Panc1 (cell line): ENCODE results near the gene LTB4R. TPM values are rescaled to one million over a fixed set of nuclear protein-coding genes. Genes with fewer than 3 reads are reported as not detected.

Experiments
- ATAC-seq: fragments of 200-7000 bp; cut with Tn5 transposase; 2 replicates; pipeline ENCODE4 v1.9.1; 2020; ENCODE audit warnings: mild to moderate bottlenecking, moderate library complexity
- BruUV-seq: library from RNA; stranded (reverse); fragments of 400-500 nt; replicated peaks from 2 replicates; lab custom pipeline; 2021; lab: Mats Ljungman, UMichigan
- CTCF ChIA-PET: fragments of 300-600 bp; sonication (Branson Sonifier 250); formaldehyde crosslinking; loops from one replicate; lab custom pipeline; 2022; ENCODE audit warnings: antibody characterized with exemption; lab: Charles Lee
- POLR2A ChIA-PET: fragments of 300-600 bp; sonication (Branson Sonifier 250); formaldehyde crosslinking; loops from one replicate; lab custom pipeline; 2022; ENCODE audit warnings: antibody characterized with exemption; lab: Charles Lee
- DNase-seq: peaks from one replicate; pipeline ENCODE4 v3.0.0-alpha.2; 2010; ENCODE audit warnings: low read depth, low spot score
- H3K27ac ChIP-seq: 2 replicates; pipeline ENCODE4 v1.5.1; 2011; ENCODE audit warnings: mild to moderate bottlenecking, low read length, inconsistent platforms
- H3K27me3 ChIP-seq: fragments of 200-500 bp; sonication (Bioruptor generic); 2 replicates; pipeline ENCODE4 v1.6.0; 2014; ENCODE audit warnings: low read length, inconsistent platforms; ENCODE audit not compliant: control insufficient read depth, insufficient read depth
- H3K36me3 ChIP-seq: fragments of 200-500 bp; sonication (Bioruptor generic); 2 replicates; pipeline ENCODE4 v1.5.1; 2014; ENCODE audit warnings: inconsistent platforms, mild to moderate bottlenecking, low read length, moderate library complexity; ENCODE audit not compliant: control insufficient read depth, insufficient read depth
- H3K4me1 ChIP-seq: 2 replicates; pipeline ENCODE4 v1.5.1; 2011; ENCODE audit warnings: inconsistent platforms, mild to moderate bottlenecking, low read length, moderate library complexity; ENCODE audit not compliant: control insufficient read depth, insufficient read depth
- H3K4me3 ChIP-seq, 2 experiments: 2 replicates each; pipeline ENCODE4 v1.5.1; 2011 to 2012; ENCODE audit warnings: low read depth in 2 of 2, low read length in 2 of 2, mild to moderate bottlenecking in 2 of 2, inconsistent platforms in 1 of 2, moderate library complexity in 1 of 2
- H3K9me3 ChIP-seq: fragments of 200-500 bp; sonication (Bioruptor generic); 2 replicates; pipeline ENCODE4 v1.5.1; 2014; ENCODE audit warnings: low read depth, mild to moderate bottlenecking, inconsistent platforms, low read length, moderate library complexity; ENCODE audit not compliant: control insufficient read depth, insufficient read depth
- POLR2AphosphoS5 ChIP-seq: IDR thresholded peaks from 2 replicates; pipeline ENCODE4 v1.6.1; 2012; ENCODE audit warnings: mild to moderate bottlenecking, low read depth, low read length, moderate library complexity
- SIN3A ChIP-seq: IDR thresholded peaks from 2 replicates; pipeline ENCODE4 v1.6.1; 2012; ENCODE audit warnings: low read depth, mild to moderate bottlenecking, low read length, moderate library complexity, borderline replicate concordance; ENCODE audit not compliant: insufficient read depth
- TCF7L2 ChIP-seq: IDR thresholded peaks from 2 replicates; pipeline ENCODE4 v1.6.1; 2011; ENCODE audit warnings: mild to moderate bottlenecking, low read depth, low read length, inconsistent platforms
- in situ Hi-C: cut with HindIII; loops from 2 replicates; pipeline ENCODE4 v1.10.0; 2016; ENCODE audit warnings: low sequenced_read_pairs, low pct_unique_long_range_greater_than_20kb
- intact Hi-C: fragments of 100-400 bp; cut with micrococcal nuclease; formaldehyde crosslinking; loops from one replicate; pipeline ENCODE4 v1.10.0; 2022; ENCODE audit not compliant: unreplicated experiment
- total RNA-seq: library from RNA; stranded (reverse); gene quantifications from one replicate; pipeline ENCODE4 v1.2.1, GENCODE V29; 2021; ENCODE audit not compliant: unreplicated experiment
- TF ChIP-seq, protein P1 (sequence below), 2 experiments: IDR thresholded peaks; 2 replicates each; pipeline ENCODE4 v1.6.1; 2011 to 2012; ENCODE audit warnings: low read depth in 2 of 2, control low read depth in 1 of 2, low read length in 1 of 2, mild to moderate bottlenecking in 1 of 2, moderate library complexity in 1 of 2; ENCODE audit not compliant: insufficient read depth in 1 of 2
- TF ChIP-seq, protein P2 (sequence below): fragments of 450-650 bp; IDR thresholded peaks from 2 replicates; pipeline ENCODE4 v1.5.1; 2017; ENCODE audit warnings: mild to moderate bottlenecking

LTB4R gene
- total RNA-seq, 1 experiment from 2014 or later = 4.8 TPM

DNA sequence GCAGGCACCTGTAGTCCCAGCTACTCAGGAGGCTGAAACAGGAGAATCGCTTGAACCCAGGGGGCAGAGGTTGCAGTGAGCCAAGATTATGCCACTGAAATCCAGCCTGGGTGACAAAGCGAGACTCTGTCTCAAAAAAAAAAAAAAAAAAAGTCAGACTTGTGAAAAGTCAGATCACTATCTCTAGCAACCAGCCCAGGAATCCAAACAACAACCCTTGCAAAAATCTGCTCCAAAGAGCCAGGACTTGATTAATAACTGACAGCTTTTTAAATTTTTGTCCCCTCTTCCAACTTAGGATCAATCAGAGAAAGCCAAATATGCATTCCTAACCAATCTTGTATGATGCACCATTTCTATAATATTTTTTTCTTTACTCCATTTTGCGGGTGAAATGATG is 49.0 kb downstream of the LTB4R start:
- in situ Hi-C loops = no loop called here
- no peak for ATAC-seq
- CTCF ChIA-PET = interaction anchor here (0.7 kb wide), 1 partner anchor 10 kb away, joined by 3 read pairs; no protein-coding TSS in a partner anchor

DNA sequence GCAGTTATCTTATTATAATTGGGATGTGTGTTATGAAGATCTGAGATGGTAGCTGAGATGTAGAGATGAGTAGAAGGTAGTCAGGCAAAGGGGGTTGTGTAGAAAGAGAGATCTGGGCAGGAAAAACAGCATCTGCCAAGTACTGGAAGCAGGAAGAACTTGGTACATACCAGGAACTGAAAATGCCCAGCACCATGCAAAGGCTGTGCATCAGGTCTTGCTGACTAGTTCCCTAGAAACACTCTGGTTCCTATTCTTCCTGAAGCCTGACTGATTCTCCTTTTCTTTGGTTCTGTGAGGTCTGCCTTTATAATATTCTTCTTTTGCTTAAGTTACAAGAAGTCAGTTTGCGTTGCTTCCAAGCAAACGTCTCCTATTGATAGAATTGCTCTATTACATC is 50.0 kb downstream of the LTB4R start:
- POLR2A ChIA-PET = no interaction called here
- BruUV-seq = no TSS peak
- no peaks in the 10 kb centered on the region; the same call in 1 of the 2 replicates for H3K36me3 ChIP-seq
- DNase-seq = no peak
- H3K27ac ChIP-seq = no peak overlapping the region
- intact Hi-C loops (no loop called here), in situ Hi-C loops (no loop called here)
- H3K9me3 ChIP-seq = no peaks in the 10 kb centered on the region
- TF ChIP-seq, protein P1, sequence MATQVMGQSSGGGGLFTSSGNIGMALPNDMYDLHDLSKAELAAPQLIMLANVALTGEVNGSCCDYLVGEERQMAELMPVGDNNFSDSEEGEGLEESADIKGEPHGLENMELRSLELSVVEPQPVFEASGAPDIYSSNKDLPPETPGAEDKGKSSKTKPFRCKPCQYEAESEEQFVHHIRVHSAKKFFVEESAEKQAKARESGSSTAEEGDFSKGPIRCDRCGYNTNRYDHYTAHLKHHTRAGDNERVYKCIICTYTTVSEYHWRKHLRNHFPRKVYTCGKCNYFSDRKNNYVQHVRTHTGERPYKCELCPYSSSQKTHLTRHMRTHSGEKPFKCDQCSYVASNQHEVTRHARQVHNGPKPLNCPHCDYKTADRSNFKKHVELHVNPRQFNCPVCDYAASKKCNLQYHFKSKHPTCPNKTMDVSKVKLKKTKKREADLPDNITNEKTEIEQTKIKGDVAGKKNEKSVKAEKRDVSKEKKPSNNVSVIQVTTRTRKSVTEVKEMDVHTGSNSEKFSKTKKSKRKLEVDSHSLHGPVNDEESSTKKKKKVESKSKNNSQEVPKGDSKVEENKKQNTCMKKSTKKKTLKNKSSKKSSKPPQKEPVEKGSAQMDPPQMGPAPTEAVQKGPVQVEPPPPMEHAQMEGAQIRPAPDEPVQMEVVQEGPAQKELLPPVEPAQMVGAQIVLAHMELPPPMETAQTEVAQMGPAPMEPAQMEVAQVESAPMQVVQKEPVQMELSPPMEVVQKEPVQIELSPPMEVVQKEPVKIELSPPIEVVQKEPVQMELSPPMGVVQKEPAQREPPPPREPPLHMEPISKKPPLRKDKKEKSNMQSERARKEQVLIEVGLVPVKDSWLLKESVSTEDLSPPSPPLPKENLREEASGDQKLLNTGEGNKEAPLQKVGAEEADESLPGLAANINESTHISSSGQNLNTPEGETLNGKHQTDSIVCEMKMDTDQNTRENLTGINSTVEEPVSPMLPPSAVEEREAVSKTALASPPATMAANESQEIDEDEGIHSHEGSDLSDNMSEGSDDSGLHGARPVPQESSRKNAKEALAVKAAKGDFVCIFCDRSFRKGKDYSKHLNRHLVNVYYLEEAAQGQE (IDR thresholded peaks at IDR 0.05; ENCODE audit: insufficient read depth in 1 of 2, low read depth in 2 of 2, low read length in 1 of 2) = no peak
- TF ChIP-seq, protein P2, sequence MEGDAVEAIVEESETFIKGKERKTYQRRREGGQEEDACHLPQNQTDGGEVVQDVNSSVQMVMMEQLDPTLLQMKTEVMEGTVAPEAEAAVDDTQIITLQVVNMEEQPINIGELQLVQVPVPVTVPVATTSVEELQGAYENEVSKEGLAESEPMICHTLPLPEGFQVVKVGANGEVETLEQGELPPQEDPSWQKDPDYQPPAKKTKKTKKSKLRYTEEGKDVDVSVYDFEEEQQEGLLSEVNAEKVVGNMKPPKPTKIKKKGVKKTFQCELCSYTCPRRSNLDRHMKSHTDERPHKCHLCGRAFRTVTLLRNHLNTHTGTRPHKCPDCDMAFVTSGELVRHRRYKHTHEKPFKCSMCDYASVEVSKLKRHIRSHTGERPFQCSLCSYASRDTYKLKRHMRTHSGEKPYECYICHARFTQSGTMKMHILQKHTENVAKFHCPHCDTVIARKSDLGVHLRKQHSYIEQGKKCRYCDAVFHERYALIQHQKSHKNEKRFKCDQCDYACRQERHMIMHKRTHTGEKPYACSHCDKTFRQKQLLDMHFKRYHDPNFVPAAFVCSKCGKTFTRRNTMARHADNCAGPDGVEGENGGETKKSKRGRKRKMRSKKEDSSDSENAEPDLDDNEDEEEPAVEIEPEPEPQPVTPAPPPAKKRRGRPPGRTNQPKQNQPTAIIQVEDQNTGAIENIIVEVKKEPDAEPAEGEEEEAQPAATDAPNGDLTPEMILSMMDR = no peak
- TF ChIP-seq TCF7L2 (no peak), SIN3A (no peak), POLR2AphosphoS5 (no peak)
- ATAC-seq = no peak
- H3K4me1 ChIP-seq = peaks cover 3% of the 10 kb centered on the region; the same call in 1 of the 2 replicates
- H3K27me3 ChIP-seq = no peaks in the 10 kb centered on the region
- CTCF ChIA-PET = no interaction called here
- no peak overlapping the region for H3K4me3 ChIP-seq

More for the DNA sequence above, 49.0 kb downstream of the LTB4R start:
- no peaks in the 10 kb centered on the region for H3K9me3 ChIP-seq
- intact Hi-C loops = no loop called here
- no peak overlapping the region for H3K4me3 ChIP-seq
- H3K36me3 ChIP-seq = no peaks in the 10 kb centered on the region
- POLR2A ChIA-PET = interaction anchor here (0.6 kb wide), 1 partner anchor 25 kb away, joined by 6 read pairs; no protein-coding TSS in a partner anchor
- no TSS peak for BruUV-seq
- H3K4me1 ChIP-seq = no peaks in the 10 kb centered on the region
- no peaks in the 10 kb centered on the region for H3K27me3 ChIP-seq
- H3K27ac ChIP-seq = no peak overlapping the region
- no peak for TF ChIP-seq SIN3A
- TF ChIP-seq, protein P2 = no peak
- no peak for TF ChIP-seq TCF7L2
- no peak for TF ChIP-seq POLR2AphosphoS5
- TF ChIP-seq, protein P1 (IDR thresholded peaks at IDR 0.05; ENCODE audit: insufficient read depth in 1 of 2, low read depth in 2 of 2, low read length in 1 of 2) = no peak
- DNase-seq = no peak
